Nephron (organoid): Measurements from ENCODE around the gene PPME1.

Experiments used
- H3K27ac Mint-ChIP-seq, 3 experiments: 2 replicates each; pipeline ENCODE4 v1.8.0; 2020; ENCODE audit warnings: mixed read lengths in 3 of 3, mild to moderate bottlenecking in 2 of 3, moderate library complexity in 1 of 3
- H3K27me3 Mint-ChIP-seq: 2 replicates; pipeline ENCODE4 v1.8.0; 2021; ENCODE audit warnings: low read depth, mild to moderate bottlenecking, moderate library complexity, mixed read lengths
- H3K36me3 Mint-ChIP-seq: 2 replicates; pipeline ENCODE4 v1.8.0; 2020; ENCODE audit warnings: low read depth, mixed read lengths
- H3K4me1 Mint-ChIP-seq: 2 replicates; pipeline ENCODE4 v1.8.0; 2020; ENCODE audit warnings: mixed read lengths
- H3K4me3 Mint-ChIP-seq, 3 experiments: 2 replicates each; pipeline ENCODE4 v1.8.0; 2020; ENCODE audit warnings: mild to moderate bottlenecking in 3 of 3, mixed read lengths in 3 of 3, moderate library complexity in 2 of 3
- H3K9me3 Mint-ChIP-seq: 2 replicates; pipeline ENCODE4 v1.8.0; 2020; ENCODE audit warnings: mixed read lengths
- CTCF ChIP-seq, 3 experiments: fragments of 200-600 bp; sonication (generic); IDR thresholded peaks; one replicate each; pipeline ENCODE4 v1.5.0; 2021; ENCODE audit warnings: antibody characterized with exemption in 3 of 3; ENCODE audit not compliant: unreplicated experiment in 3 of 3

The PPME1 gene

GRCh38 chr11:74169738-74170458 is 1.2 kb upstream of the PPME1 start:
- H3K27ac Mint-ChIP-seq, result no peak overlapping the region
- H3K36me3 Mint-ChIP-seq, result peaks cover 15% of the 10 kb centered on the region
- H3K4me3 Mint-ChIP-seq, result no peak overlapping the region
- TF ChIP-seq CTCF (IDR thresholded peaks at IDR 0.05; ENCODE audit: unreplicated experiment in 3 of 3), result no peak
- H3K4me1 Mint-ChIP-seq, result peaks cover 6% of the 10 kb centered on the region
- H3K9me3 Mint-ChIP-seq, result no peaks in the 10 kb centered on the region
- H3K27me3 Mint-ChIP-seq, result no peaks in the 10 kb centered on the region

DNA sequence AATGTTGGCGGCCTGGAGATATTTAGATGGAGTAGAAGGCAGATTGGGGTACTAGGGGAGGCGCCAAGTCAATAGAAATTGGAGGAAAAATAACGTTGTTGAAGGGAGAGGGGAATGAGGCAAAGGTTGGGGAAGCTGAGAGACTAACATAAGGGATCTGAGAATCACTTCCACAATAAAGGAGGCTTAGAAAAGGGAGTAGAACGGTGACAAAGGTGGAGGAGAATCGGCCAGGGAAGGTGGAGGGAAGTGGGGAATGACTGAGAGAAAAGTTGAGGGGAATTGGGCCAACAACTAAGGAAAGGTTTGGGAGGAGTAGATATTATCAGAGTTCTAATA is 510 bp downstream of the PPME1 start:
- H3K9me3 Mint-ChIP-seq, result no peaks in the 10 kb centered on the region
- H3K4me3 Mint-ChIP-seq, result no peak overlapping the region
- H3K27me3 Mint-ChIP-seq, result no peaks in the 10 kb centered on the region
- no peak overlapping the region for H3K27ac Mint-ChIP-seq
- peaks cover 7% of the 10 kb centered on the region for H3K36me3 Mint-ChIP-seq
- TF ChIP-seq CTCF (IDR thresholded peaks at IDR 0.05; ENCODE audit: unreplicated experiment in 3 of 3), result no peak
- H3K4me1 Mint-ChIP-seq, result peaks cover 6% of the 10 kb centered on the region

DNA sequence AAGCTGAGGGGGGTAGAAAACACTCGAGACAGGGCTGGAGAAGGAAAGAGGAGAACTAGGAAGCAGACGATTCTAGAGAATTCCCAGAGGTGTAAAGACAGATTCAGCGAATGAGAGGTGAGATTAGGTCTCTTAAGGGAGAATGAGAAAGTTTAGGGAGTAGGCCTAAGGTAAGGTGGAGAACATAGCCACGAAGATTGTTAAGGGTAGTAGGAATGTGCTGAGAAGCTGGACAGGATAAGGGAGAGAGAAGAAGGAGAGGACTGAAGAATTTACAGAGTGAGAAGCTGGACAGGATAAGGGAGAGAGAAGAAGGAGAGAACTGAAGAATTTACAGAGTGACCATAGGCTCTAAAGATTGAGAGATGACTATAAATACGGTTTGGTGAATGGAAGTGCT is 908 bp downstream of the PPME1 start:
- Mint-ChIP-seq H3K27me3 (no peaks in the 10 kb centered on the region), H3K4me1 (peaks cover 6% of the 10 kb centered on the region), H3K9me3 (no peaks in the 10 kb centered on the region), H3K27ac (no peak overlapping the region), H3K4me3 (no peak overlapping the region), H3K36me3 (peaks cover 4% of the 10 kb centered on the region)
- TF ChIP-seq CTCF (IDR thresholded peaks at IDR 0.05; ENCODE audit: unreplicated experiment in 3 of 3), result no peak

DNA sequence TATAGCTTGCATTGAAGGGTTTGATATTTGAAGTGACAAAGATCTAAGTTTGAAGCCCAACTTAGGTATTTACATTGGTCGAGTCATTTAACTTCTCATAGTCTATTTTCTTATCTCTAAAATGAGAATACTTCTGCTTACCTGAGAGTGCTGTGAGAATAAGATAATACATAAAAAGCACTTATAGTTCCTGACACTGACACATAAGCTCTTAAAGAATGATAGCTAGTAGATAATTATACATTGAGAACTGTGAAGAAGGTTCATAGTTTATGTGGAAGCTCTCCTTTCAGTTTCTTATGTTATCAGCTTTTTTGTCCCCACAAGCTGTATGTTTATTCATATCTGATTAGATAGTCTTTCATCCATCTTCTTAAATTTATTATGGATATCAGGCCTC is 4.8 kb downstream of the PPME1 start:
- no peaks in the 10 kb centered on the region for H3K27me3 Mint-ChIP-seq
- no peak for TF ChIP-seq CTCF (IDR thresholded peaks at IDR 0.05; ENCODE audit: unreplicated experiment in 3 of 3)
- peaks cover 4% of the 10 kb centered on the region for H3K36me3 Mint-ChIP-seq
- no peaks in the 10 kb centered on the region for H3K9me3 Mint-ChIP-seq
- H3K27ac Mint-ChIP-seq, result no peak overlapping the region
- H3K4me1 Mint-ChIP-seq, result peaks cover 6% of the 10 kb centered on the region
- H3K4me3 Mint-ChIP-seq, result no peak overlapping the region

DNA sequence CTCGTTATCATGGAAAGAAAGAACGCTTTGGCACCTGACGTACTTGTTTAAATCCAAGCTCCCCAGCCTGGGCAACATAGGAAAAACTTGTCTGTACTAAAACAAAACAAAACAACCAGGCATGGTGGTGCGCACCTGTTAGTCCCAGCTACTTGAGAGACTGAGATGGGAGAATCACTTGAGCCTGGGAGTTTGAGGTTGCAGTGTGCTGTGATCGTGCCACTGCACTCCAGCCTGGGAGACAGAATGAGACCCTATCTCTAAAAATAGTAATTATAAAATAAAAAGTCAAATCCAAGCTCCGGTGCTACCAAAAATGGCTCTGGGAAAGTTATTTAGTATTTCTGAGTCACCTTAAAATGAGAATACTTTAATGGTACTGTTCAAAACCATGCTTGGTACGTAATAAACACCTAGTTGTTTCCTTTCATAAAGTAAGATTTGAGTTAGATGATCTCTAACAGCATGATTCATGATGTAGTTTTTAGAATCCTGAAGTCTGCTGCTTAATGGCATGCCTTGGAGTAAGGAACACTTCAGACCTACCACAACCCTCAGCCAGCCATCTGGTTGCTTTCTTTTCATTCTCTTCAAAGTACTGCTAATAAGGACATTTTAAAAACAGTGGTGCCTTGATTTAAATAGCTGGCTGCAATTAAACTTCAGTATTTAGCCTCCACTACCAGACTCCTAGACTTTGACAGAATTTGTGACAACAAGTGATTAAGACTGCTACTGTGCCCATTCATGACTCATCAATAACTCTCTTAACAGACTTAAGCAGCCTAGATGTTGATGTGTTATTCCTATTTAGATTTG is 8.4 kb downstream of the PPME1 start:
- H3K4me1 Mint-ChIP-seq, result peaks cover 2% of the 10 kb centered on the region
- peaks cover 2% of the 10 kb centered on the region for H3K36me3 Mint-ChIP-seq

More for the DNA sequence above, 8.4 kb downstream of the PPME1 start:
- H3K27ac Mint-ChIP-seq, result no peak overlapping the region
- TF ChIP-seq CTCF (IDR thresholded peaks at IDR 0.05; ENCODE audit: unreplicated experiment in 3 of 3), result no peak
- H3K27me3 Mint-ChIP-seq, result no peaks in the 10 kb centered on the region
- no peak overlapping the region for H3K4me3 Mint-ChIP-seq
- H3K9me3 Mint-ChIP-seq, result no peaks in the 10 kb centered on the region
